CD4-positive, CD25-positive, alpha-beta regulatory T cell (primary cell): ENCODE measurements around the gene RING1. TPM values are rescaled to one million over a fixed set of nuclear protein-coding genes. Genes with fewer than 3 reads are reported as not detected.

Experiments
- ATAC-seq, 2 donors: fragments of 150-1000 bp; cut with Tn5 transposase; one replicate each; pipeline ENCODE4 v1.10.0; 2021; ENCODE audit warnings: low read depth in 2 of 2, moderate number of reproducible peaks in 2 of 2, moderate library complexity in 1 of 2
- DNase-seq, 3 donors: peaks; one replicate each; pipeline versions ENCODE4 v3.0.0 to v3.0.0-alpha.2; 2012 to 2022; ENCODE audit warnings: mixed read lengths in 1 of 3
- H3K27ac ChIP-seq: one replicate; pipeline ENCODE4 v1.7.0; 2013; ENCODE audit warnings: mild to moderate bottlenecking, low read length; ENCODE audit not compliant: insufficient read depth, poor library complexity, severe bottlenecking
- H3K27me3 ChIP-seq: one replicate; pipeline ENCODE4 v1.7.0; 2013; ENCODE audit warnings: low read length; ENCODE audit not compliant: control insufficient read depth, insufficient read depth
- H3K36me3 ChIP-seq: one replicate; pipeline ENCODE4 v1.7.0; 2013; ENCODE audit warnings: mild to moderate bottlenecking, low read length, moderate library complexity; ENCODE audit not compliant: control insufficient read depth, insufficient read depth
- H3K4me1 ChIP-seq: 2 replicates; pipeline ENCODE4 v1.7.0; 2013; ENCODE audit warnings: mild to moderate bottlenecking, low read length; ENCODE audit not compliant: insufficient read depth, control insufficient read depth, poor library complexity, severe bottlenecking
- H3K4me3 ChIP-seq: one replicate; pipeline ENCODE4 v1.7.0; 2013; ENCODE audit warnings: low read depth, mild to moderate bottlenecking, low read length, moderate library complexity
- H3K9me3 ChIP-seq, 2 experiments: 1 replicate in 1 of 2; 2 replicates in 1 of 2; pipeline ENCODE4 v1.7.0; 2013; ENCODE audit warnings: low read length in 2 of 2, mild to moderate bottlenecking in 1 of 2, moderate library complexity in 1 of 2; ENCODE audit not compliant: control insufficient read depth in 2 of 2
- H3K27ac Mint-ChIP-seq, 3 donors: one replicate each; pipeline ENCODE4 v1.8.0; 2020 to 2022; ENCODE audit warnings: mild to moderate bottlenecking in 3 of 3, mixed read lengths in 3 of 3, moderate library complexity in 2 of 3
- H3K27me3 Mint-ChIP-seq: one replicate; pipeline ENCODE4 v1.8.0; 2022; ENCODE audit warnings: mild to moderate bottlenecking, mixed read lengths
- H3K36me3 Mint-ChIP-seq: one replicate; pipeline ENCODE4 v1.8.0; 2020; ENCODE audit warnings: mixed read lengths
- H3K4me1 Mint-ChIP-seq, 4 donors: one replicate each; pipeline ENCODE4 v1.8.0; 2020 to 2022; ENCODE audit warnings: mixed read lengths in 4 of 4, mild to moderate bottlenecking in 1 of 4
- H3K4me3 Mint-ChIP-seq, 4 donors: one replicate each; pipeline ENCODE4 v1.8.0; 2020 to 2022; ENCODE audit warnings: mild to moderate bottlenecking in 4 of 4, mixed read lengths in 4 of 4, moderate library complexity in 3 of 4
- H3K9me3 Mint-ChIP-seq, 7 donors: one replicate each; pipeline ENCODE4 v1.8.0; 2020 to 2022; ENCODE audit warnings: mixed read lengths in 7 of 7, mild to moderate bottlenecking in 3 of 7, moderate library complexity in 2 of 7
- polyA plus RNA-seq, 4 donors: library from polyadenylated mRNA; unstranded; fragments of 300-500 nt; fragmentation: Illumina TruSeq; gene quantifications; one replicate each; pipeline ENCODE4 v1.2.3, GENCODE V29; 2021
- total RNA-seq: library from RNA; stranded (reverse); gene quantifications from one replicate; pipeline ENCODE4 v1.2.3, GENCODE V29; 2022

The RING1 gene
- total and polyA plus RNA-seq, 5 donors from 2014 or later = 4.9 to 34.2 (median 5.6) TPM

GRCh38 chr6:33185190-33185589, 23.1 kb upstream of the RING1 start:
- H3K27me3 Mint-ChIP-seq = peaks cover 39% of the 10 kb centered on the region
- Histone ChIP-seq H3K36me3 (no peaks in the 10 kb centered on the region), H3K27ac (no peak overlapping the region), H3K27me3 (peaks cover 4% of the 10 kb centered on the region), H3K4me3 (no peak overlapping the region), H3K4me1 (peaks cover 18% of the 10 kb centered on the region), H3K9me3 (no peaks in the 10 kb centered on the region)
- H3K4me3 Mint-ChIP-seq = no peak overlapping the region
- H3K4me1 Mint-ChIP-seq = peaks cover 9 to 34% (median 22%) of the 10 kb centered on the region in 4 donors
- H3K36me3 Mint-ChIP-seq = peaks cover 13% of the 10 kb centered on the region
- no peak overlapping the region for H3K27ac Mint-ChIP-seq
- H3K9me3 Mint-ChIP-seq = peaks cover 1 to 15% (median 3%) of the 10 kb centered on the region in 7 donors
- DNase-seq (no peak), ATAC-seq (no peak)

DNA sequence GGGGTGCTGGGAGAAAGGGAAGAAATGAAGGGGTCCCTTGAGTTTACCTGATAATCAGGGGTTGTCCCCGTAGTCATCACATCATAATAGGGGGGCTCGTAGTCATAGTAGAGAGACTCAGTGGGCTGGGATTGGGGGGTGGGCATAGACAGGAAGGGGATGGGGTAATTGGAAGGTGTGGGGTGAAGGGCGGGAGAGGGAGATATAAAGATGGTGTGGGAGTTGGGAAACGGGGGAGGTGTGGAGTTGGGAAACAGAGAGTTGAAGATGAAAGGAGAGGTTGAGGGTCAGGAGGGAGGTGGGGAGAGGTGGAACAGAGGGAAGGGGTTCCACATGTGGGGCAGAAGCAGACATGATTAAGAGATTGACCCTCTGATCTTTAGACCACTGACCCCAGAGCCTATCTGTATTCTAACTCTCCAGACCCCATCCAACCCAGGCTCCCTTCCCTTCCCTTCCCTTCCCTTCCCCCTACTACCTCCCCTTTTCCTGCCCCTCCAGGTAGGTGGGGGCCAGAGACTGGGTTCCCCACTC, 22.6 kb upstream of the RING1 start:
- H3K27me3 Mint-ChIP-seq = peaks cover 44% of the 10 kb centered on the region
- H3K4me3 Mint-ChIP-seq = no peak overlapping the region
- Histone ChIP-seq H3K9me3 (no peaks in the 10 kb centered on the region), H3K27me3 (peaks cover 5% of the 10 kb centered on the region), H3K4me1 (peaks cover 18% of the 10 kb centered on the region), H3K4me3 (no peak overlapping the region), H3K27ac (no peak overlapping the region), H3K36me3 (no peaks in the 10 kb centered on the region)
- H3K9me3 Mint-ChIP-seq = peaks cover 1 to 15% (median 3%) of the 10 kb centered on the region in 7 donors
- H3K4me1 Mint-ChIP-seq = peaks cover 9 to 34% (median 22%) of the 10 kb centered on the region in 4 donors
- ATAC-seq (no peak), DNase-seq (no peak)
- peaks cover 13% of the 10 kb centered on the region for H3K36me3 Mint-ChIP-seq
- no peak overlapping the region for H3K27ac Mint-ChIP-seq

GRCh38 chr6:33187809-33188208, 20.5 kb upstream of the RING1 start:
- no peak for DNase-seq
- no peak overlapping the region for H3K27ac ChIP-seq
- Mint-ChIP-seq H3K36me3 (peaks cover 13% of the 10 kb centered on the region), H3K27ac (peak overlapping the region in 1 of 3 donors; percentile 72), H3K4me3 (peak overlapping the region in 1 of 4 donors; percentile 14), H3K27me3 (peaks cover 64% of the 10 kb centered on the region), H3K4me1 (peaks cover 9 to 44% (median 23%) of the 10 kb centered on the region in 4 donors), H3K9me3 (peaks cover 0 to 11% (median 5%) of the 10 kb centered on the region in 7 donors)
- no peak overlapping the region for H3K4me3 ChIP-seq
- no peaks in the 10 kb centered on the region for H3K36me3 ChIP-seq
- peaks cover 28% of the 10 kb centered on the region for H3K4me1 ChIP-seq
- no peak for ATAC-seq
- H3K9me3 ChIP-seq = no peaks in the 10 kb centered on the region
- H3K27me3 ChIP-seq = peaks cover 14% of the 10 kb centered on the region

- Mint-ChIP-seq H3K36me3 (peaks cover 6% of the 10 kb centered on the region), H3K9me3 (peaks cover 0 to 5% (median 0%) of the 10 kb centered on the region in 7 donors), H3K27ac (no peak overlapping the region), H3K27me3 (peaks cover 67% of the 10 kb centered on the region), H3K4me1 (peaks cover 0 to 38% (median 15%) of the 10 kb centered on the region in 4 donors), H3K4me3 (no peak overlapping the region)
- no peak for ATAC-seq
- no peaks in the 10 kb centered on the region for H3K9me3 ChIP-seq
- no peaks in the 10 kb centered on the region for H3K36me3 ChIP-seq
- H3K4me1 ChIP-seq = peaks cover 25% of the 10 kb centered on the region
- H3K27me3 ChIP-seq = peaks cover 14% of the 10 kb centered on the region
- no peak overlapping the region for H3K4me3 ChIP-seq
- no peak overlapping the region for H3K27ac ChIP-seq
- DNase-seq = no peak
Measured at GRCh38 chr6:33189164-33189563, 19.1 kb upstream of the RING1 start.

- peaks cover 9% of the 10 kb centered on the region for H3K36me3 Mint-ChIP-seq
- ATAC-seq = no peak
Measured at GRCh38 chr6:33189625-33190448, 18.5 kb upstream of the RING1 start.

DNA sequence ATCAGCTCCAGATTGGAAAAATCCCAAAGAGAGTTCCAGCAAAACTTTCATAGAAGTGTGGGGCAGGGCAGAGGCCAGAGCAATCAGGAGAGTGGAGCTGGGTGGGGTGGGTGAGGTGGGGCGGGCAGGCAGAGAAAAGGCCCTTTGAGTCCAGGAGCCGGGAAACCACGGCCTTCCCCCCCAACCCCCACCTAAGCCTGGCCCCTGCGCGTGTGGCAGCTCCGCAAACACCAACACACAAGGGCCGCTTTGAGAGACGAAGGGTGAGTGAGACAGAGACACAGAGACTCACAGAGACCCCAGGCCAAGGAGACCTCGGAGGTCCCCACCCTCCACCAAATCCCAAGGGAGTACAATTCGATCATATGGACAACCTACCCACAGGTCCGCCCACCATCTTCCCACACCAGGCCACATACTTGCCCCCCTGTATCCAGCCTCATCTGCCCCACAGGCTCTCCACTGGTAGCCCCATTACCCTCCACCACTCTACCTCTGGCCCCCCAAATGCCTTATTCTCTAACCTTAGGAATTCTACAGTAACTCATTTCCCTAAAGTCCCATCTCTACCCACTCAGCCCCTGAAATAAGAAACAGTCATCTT, 17.7 kb upstream of the RING1 start:
- H3K9me3 ChIP-seq = no peaks in the 10 kb centered on the region
- no peak overlapping the region for H3K27ac Mint-ChIP-seq
- no peak overlapping the region for H3K4me3 ChIP-seq
- H3K4me3 Mint-ChIP-seq = peak overlapping the region in 3 of 4 donors; percentile 4 to 15 (median 9)
- peaks cover 0 to 34% (median 12%) of the 10 kb centered on the region in 4 donors for H3K4me1 Mint-ChIP-seq
- ATAC-seq (no peak), DNase-seq (no peak)
- peaks cover 0 to 5% (median 0%) of the 10 kb centered on the region in 7 donors for H3K9me3 Mint-ChIP-seq
- peaks cover 14% of the 10 kb centered on the region for H3K36me3 ChIP-seq
- no peak overlapping the region for H3K27ac ChIP-seq
- H3K27me3 ChIP-seq = peaks cover 14% of the 10 kb centered on the region
- peaks cover 16% of the 10 kb centered on the region for H3K36me3 Mint-ChIP-seq
- peaks cover 62% of the 10 kb centered on the region for H3K27me3 Mint-ChIP-seq
- peaks cover 21% of the 10 kb centered on the region for H3K4me1 ChIP-seq

More at GRCh38 chr6:33189625-33190448, 18.5 kb upstream of the RING1 start:
- H3K4me3 Mint-ChIP-seq = no peak overlapping the region
- no peak overlapping the region for H3K27ac Mint-ChIP-seq
- no peaks in the 10 kb centered on the region for H3K9me3 ChIP-seq
- H3K27me3 ChIP-seq = peaks cover 14% of the 10 kb centered on the region
- peaks cover 62% of the 10 kb centered on the region for H3K27me3 Mint-ChIP-seq
- no peak for DNase-seq
- H3K4me1 ChIP-seq = peaks cover 21% of the 10 kb centered on the region
- peaks cover 0 to 32% (median 10%) of the 10 kb centered on the region in 4 donors for H3K4me1 Mint-ChIP-seq
- H3K4me3 ChIP-seq = no peak overlapping the region
- peaks cover 0 to 5% (median 0%) of the 10 kb centered on the region in 7 donors for H3K9me3 Mint-ChIP-seq
- H3K36me3 ChIP-seq = peaks cover 6% of the 10 kb centered on the region
- no peak overlapping the region for H3K27ac ChIP-seq

DNA sequence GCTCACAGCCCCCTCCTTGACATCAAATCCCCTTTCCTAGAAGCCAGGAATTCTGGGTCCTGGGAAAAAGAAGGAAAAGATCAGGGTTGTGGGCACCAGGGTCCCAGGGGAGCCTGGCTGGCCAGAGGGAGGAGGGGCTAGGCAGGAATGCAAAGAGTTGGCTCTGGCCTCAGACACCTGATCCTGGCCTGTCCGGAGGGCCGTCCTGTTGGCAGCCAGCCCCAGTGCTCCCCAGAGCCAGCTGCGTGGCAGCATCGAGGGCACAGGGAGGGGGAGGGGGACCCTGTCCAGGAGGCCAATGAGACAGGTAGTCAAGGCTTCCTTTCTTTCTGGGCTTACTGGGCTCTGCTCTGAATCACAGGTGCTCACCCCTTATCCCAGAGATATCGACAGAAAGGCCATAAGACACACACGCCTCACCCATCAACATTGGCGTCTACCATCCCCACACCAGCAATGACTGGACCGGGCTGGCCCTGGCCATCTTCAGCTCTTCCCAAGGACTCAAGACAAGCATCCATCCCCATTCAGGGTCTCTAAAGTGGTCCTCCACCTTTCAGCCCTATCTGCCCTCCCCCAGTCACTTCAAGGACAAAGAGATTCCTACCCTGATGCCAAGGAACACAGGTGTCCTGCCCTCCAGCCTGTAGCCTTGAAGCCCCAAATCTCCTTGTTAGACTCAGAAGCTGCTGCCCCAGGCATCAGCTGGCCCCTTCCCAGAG, 16.8 kb upstream of the RING1 start:
- Mint-ChIP-seq H3K27me3 (peaks cover 56% of the 10 kb centered on the region), H3K36me3 (peaks cover 22% of the 10 kb centered on the region), H3K4me1 (peaks cover 0 to 39% (median 16%) of the 10 kb centered on the region in 4 donors), H3K27ac (peak overlapping the region in 1 of 3 donors; percentile 27), H3K4me3 (peak overlapping the region in 2 of 4 donors; percentile 53 to 88), H3K9me3 (peaks cover 0 to 5% (median 0%) of the 10 kb centered on the region in 7 donors)
- ATAC-seq (no peak), DNase-seq (no peak)
- H3K27me3 ChIP-seq = peaks cover 14% of the 10 kb centered on the region
- peaks cover 21% of the 10 kb centered on the region for H3K4me1 ChIP-seq
- H3K4me3 ChIP-seq = no peak overlapping the region
- peaks cover 23% of the 10 kb centered on the region for H3K36me3 ChIP-seq
- H3K27ac ChIP-seq = no peak overlapping the region
- no peaks in the 10 kb centered on the region for H3K9me3 ChIP-seq
